Neural cell (in vitro differentiated cells): ENCODE results near the gene NADK. TPM values are rescaled to one million over a fixed set of nuclear protein-coding genes. Genes with fewer than 3 reads are reported as not detected.

Source experiments
- H2AFZ ChIP-seq: fragments of 200-600, 300-800 bp; sonication (generic), shearing (Covaris generic); 2 replicates; pipeline ENCODE4 v1.6.0; 2014; ENCODE audit warnings: low read depth, mild to moderate bottlenecking, antibody characterized with exemption, low read length, moderate library complexity
- H3F3A ChIP-seq: fragments of 200-600 bp; shearing (Covaris generic); 2 replicates; pipeline ENCODE4 v1.6.1; 2016; ENCODE audit warnings: mild to moderate bottlenecking, moderate library complexity, mixed read lengths, antibody characterized with exemption, low read length; ENCODE audit not compliant: insufficient read depth, poor library complexity, severe bottlenecking
- H3K27ac ChIP-seq: fragments of 200-600, 300-800 bp; sonication (generic), shearing (Covaris generic); 2 replicates; pipeline ENCODE4 v1.5.1; 2014; ENCODE audit warnings: mild to moderate bottlenecking, low read length, moderate library complexity
- H3K27me3 ChIP-seq: fragments of 300-800, 200-600 bp; sonication (generic), shearing (Covaris generic); 2 replicates; pipeline ENCODE4 v1.6.0; 2014; ENCODE audit warnings: mild to moderate bottlenecking, low read depth, low read length, moderate library complexity; ENCODE audit not compliant: insufficient read depth
- H3K36me3 ChIP-seq: fragments of 300-800, 200-600 bp; sonication (generic), shearing (Covaris generic); 2 replicates; pipeline ENCODE4 v1.5.1; 2014; ENCODE audit warnings: mild to moderate bottlenecking, antibody characterized with exemption, low read length, moderate library complexity; ENCODE audit not compliant: insufficient read depth
- H3K4me2 ChIP-seq: fragments of 300-800, 200-600 bp; sonication (generic), shearing (Covaris generic); 2 replicates; pipeline ENCODE4 v1.6.0; 2014; ENCODE audit warnings: mild to moderate bottlenecking, low read length
- H3K4me3 ChIP-seq: fragments of 300-800, 200-600 bp; sonication (generic), shearing (Covaris generic); 2 replicates; pipeline ENCODE4 v1.5.1; 2014; ENCODE audit warnings: mild to moderate bottlenecking, low read length, moderate library complexity
- H3K79me2 ChIP-seq: fragments of 200-600 bp; shearing (Covaris generic); replicated peaks from 2 replicates; pipeline ENCODE4 v1.6.0; 2014; ENCODE audit warnings: mild to moderate bottlenecking, low read length, moderate library complexity; ENCODE audit not compliant: insufficient read depth
- H3K9ac ChIP-seq: fragments of 300-800, 200-600 bp; sonication (generic), shearing (Covaris generic); 2 replicates; pipeline ENCODE4 v1.6.1; 2016; ENCODE audit warnings: mild to moderate bottlenecking, low read length, mixed read lengths
- H3K9me2 ChIP-seq: fragments of 200-600 bp; shearing (Covaris generic); 2 replicates; pipeline ENCODE4 v1.6.1; 2016; ENCODE audit warnings: mild to moderate bottlenecking, low read length, mixed read lengths; ENCODE audit not compliant: insufficient read depth
- H3K9me3 ChIP-seq: fragments of 200-600, 300-800 bp; sonication (generic), shearing (Covaris generic); 2 replicates; pipeline ENCODE4 v1.6.1; 2016; ENCODE audit warnings: mild to moderate bottlenecking, mixed run types, low read length, moderate library complexity, mixed read lengths
- H4K20me1 ChIP-seq: fragments of 200-600 bp; shearing (Covaris generic); 2 replicates; pipeline ENCODE4 v1.6.1; 2016; ENCODE audit warnings: mild to moderate bottlenecking, mixed run types; ENCODE audit not compliant: insufficient read depth
- CTCF ChIP-seq: fragments of 450-650 bp; IDR thresholded peaks from 2 replicates; pipeline ENCODE4 v1.5.1; 2014; ENCODE audit warnings: antibody characterized with exemption, mild to moderate bottlenecking, moderate library complexity; ENCODE audit not compliant: poor library complexity, severe bottlenecking
- EP300 ChIP-seq: fragments of 450-650 bp; conservative IDR thresholded peaks from 2 replicates; pipeline ENCODE4 v1.6.1; 2014; ENCODE audit warnings: antibody characterized with exemption, mild to moderate bottlenecking, moderate library complexity; ENCODE audit not compliant: poor library complexity, severe bottlenecking
- EZH2 ChIP-seq: fragments of 200-600, 300-800 bp; shearing (Covaris generic), sonication (generic); IDR thresholded peaks from 2 replicates; pipeline ENCODE4 v1.6.1; 2014; ENCODE audit warnings: antibody characterized with exemption, low read length, borderline replicate concordance, mild to moderate bottlenecking; ENCODE audit not compliant: insufficient read depth, poor library complexity, severe bottlenecking
- MXI1 ChIP-seq: fragments of 450-650 bp; conservative IDR thresholded peaks from 2 replicates; pipeline ENCODE4 v1.6.1; 2014; ENCODE audit warnings: antibody characterized with exemption, mild to moderate bottlenecking; ENCODE audit not compliant: poor library complexity, severe bottlenecking
- POLR2AphosphoS5 ChIP-seq: IDR thresholded peaks from 2 replicates; pipeline ENCODE4 v1.6.1; 2012
- RAD21 ChIP-seq: fragments of 450-650 bp; conservative IDR thresholded peaks from 2 replicates; pipeline ENCODE4 v1.6.1; 2014; ENCODE audit warnings: antibody characterized with exemption, mild to moderate bottlenecking, moderate library complexity
- SMC3 ChIP-seq: fragments of 450-650 bp; conservative IDR thresholded peaks from 2 replicates; pipeline ENCODE4 v1.6.1; 2014; ENCODE audit warnings: antibody characterized with exemption, mild to moderate bottlenecking, moderate library complexity; ENCODE audit not compliant: poor library complexity
- TAF1 ChIP-seq: IDR thresholded peaks from 2 replicates; pipeline ENCODE4 v1.6.1; 2012; ENCODE audit warnings: low read depth
- polyA plus RNA-seq: library from polyadenylated mRNA; depleted of rRNA; stranded (reverse); fragments of >200 nt; gene quantifications from 2 replicates; pipeline ENCODE4 v1.2.3, GENCODE V29; 2014
- TF ChIP-seq, protein P1 (sequence below): IDR thresholded peaks from 2 replicates; pipeline ENCODE4 v1.6.1; 2012; ENCODE audit warnings: borderline replicate concordance

NADK gene
- polyA plus RNA-seq, 1 donor from 2014 or later, result 38.5 TPM

- Histone ChIP-seq H3K9ac (no peak overlapping the region), H4K20me1 (peaks cover 10% of the 10 kb centered on the region), H3F3A (no peaks in the 10 kb centered on the region), H3K27me3 (no peaks in the 10 kb centered on the region), H3K9me3 (no peaks in the 10 kb centered on the region), H3K27ac (no peak overlapping the region), H3K36me3 (peaks cover 16% of the 10 kb centered on the region), H3K4me2 (no peak overlapping the region), H3K79me2 (peaks cover 27% of the 10 kb centered on the region), H2AFZ (no peak overlapping the region), H3K4me3 (no peak overlapping the region), H3K9me2 (no peaks in the 10 kb centered on the region)
- TF ChIP-seq TAF1 (no peak), MXI1 (no peak), EP300 (no peak), EZH2 (no peak), POLR2AphosphoS5 (no peak), SMC3 (no peak), RAD21 (no peak), CTCF (no peak)
- TF ChIP-seq, protein P1, sequence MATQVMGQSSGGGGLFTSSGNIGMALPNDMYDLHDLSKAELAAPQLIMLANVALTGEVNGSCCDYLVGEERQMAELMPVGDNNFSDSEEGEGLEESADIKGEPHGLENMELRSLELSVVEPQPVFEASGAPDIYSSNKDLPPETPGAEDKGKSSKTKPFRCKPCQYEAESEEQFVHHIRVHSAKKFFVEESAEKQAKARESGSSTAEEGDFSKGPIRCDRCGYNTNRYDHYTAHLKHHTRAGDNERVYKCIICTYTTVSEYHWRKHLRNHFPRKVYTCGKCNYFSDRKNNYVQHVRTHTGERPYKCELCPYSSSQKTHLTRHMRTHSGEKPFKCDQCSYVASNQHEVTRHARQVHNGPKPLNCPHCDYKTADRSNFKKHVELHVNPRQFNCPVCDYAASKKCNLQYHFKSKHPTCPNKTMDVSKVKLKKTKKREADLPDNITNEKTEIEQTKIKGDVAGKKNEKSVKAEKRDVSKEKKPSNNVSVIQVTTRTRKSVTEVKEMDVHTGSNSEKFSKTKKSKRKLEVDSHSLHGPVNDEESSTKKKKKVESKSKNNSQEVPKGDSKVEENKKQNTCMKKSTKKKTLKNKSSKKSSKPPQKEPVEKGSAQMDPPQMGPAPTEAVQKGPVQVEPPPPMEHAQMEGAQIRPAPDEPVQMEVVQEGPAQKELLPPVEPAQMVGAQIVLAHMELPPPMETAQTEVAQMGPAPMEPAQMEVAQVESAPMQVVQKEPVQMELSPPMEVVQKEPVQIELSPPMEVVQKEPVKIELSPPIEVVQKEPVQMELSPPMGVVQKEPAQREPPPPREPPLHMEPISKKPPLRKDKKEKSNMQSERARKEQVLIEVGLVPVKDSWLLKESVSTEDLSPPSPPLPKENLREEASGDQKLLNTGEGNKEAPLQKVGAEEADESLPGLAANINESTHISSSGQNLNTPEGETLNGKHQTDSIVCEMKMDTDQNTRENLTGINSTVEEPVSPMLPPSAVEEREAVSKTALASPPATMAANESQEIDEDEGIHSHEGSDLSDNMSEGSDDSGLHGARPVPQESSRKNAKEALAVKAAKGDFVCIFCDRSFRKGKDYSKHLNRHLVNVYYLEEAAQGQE, result no peak
Measured at GRCh38 chr1:1815606-1816281, 37.5 kb upstream of the NADK start.

- no peaks in the 10 kb centered on the region for H3K36me3 ChIP-seq
Measured at GRCh38 chr1:1809489-1809888, 31.2 kb upstream of the NADK start.

More at GRCh38 chr1:1809489-1809888, 31.2 kb upstream of the NADK start:
- no peaks in the 10 kb centered on the region for H3K9me2 ChIP-seq
- H2AFZ ChIP-seq, result no peak overlapping the region
- no peaks in the 10 kb centered on the region for H3K27me3 ChIP-seq
- no peak overlapping the region for H3K9ac ChIP-seq
- H3F3A ChIP-seq, result no peaks in the 10 kb centered on the region
- H3K79me2 ChIP-seq, result peaks cover 11% of the 10 kb centered on the region
- no peaks in the 10 kb centered on the region for H3K9me3 ChIP-seq
- H3K4me2 ChIP-seq, result no peak overlapping the region
- H3K27ac ChIP-seq, result no peak overlapping the region
- no peak overlapping the region for H3K4me3 ChIP-seq
- H4K20me1 ChIP-seq, result no peaks in the 10 kb centered on the region
- TF ChIP-seq EZH2 (no peak), CTCF (no peak), TAF1 (no peak), EP300 (no peak), SMC3 (no peak), MXI1 (no peak), POLR2AphosphoS5 (no peak), RAD21 (no peak)
- TF ChIP-seq, protein P1, result no peak
